NCI-H1417 (cell line): ENCODE data around the gene NHS.

Source experiments
- DNase-seq, 3 experiments: peaks; one replicate each; lab custom pipeline; 2025; lab: John Stamatoyannopoulos, UW

Gene NHS

GRCh38 chrX:17448188-17448587 is 73.2 kb downstream of the NHS start:
- DNase-seq, result no peak

- DNase-seq, result no peak
Measured at GRCh38 chrX:17449866-17450265, 74.9 kb downstream of the NHS start.

- no peak for DNase-seq
Measured at GRCh38 chrX:17453788-17454187, 78.8 kb downstream of the NHS start.

- no peak for DNase-seq
Measured at GRCh38 chrX:17456526-17456925, 81.5 kb downstream of the NHS start.

GRCh38 chrX:17459008-17459611 is 84.1 kb downstream of the NHS start:
- DNase-seq, result peak in 2 of 3 experiments; percentile 41 to 43

- DNase-seq, result no peak
Measured at GRCh38 chrX:17459661-17460060, 84.7 kb downstream of the NHS start.

- DNase-seq, result no peak
Measured at GRCh38 chrX:17462881-17463280, 87.9 kb downstream of the NHS start.

GRCh38 chrX:17464194-17464593 is 89.2 kb downstream of the NHS start:
- DNase-seq, result no peak

GRCh38 chrX:17465201-17465600 is 90.2 kb downstream of the NHS start:
- no peak for DNase-seq

- no peak for DNase-seq
Measured at GRCh38 chrX:17465802-17466201, 90.8 kb downstream of the NHS start.

- no peak for DNase-seq
Measured at GRCh38 chrX:17470136-17470535, 95.1 kb downstream of the NHS start.

GRCh38 chrX:17471121-17471520 is 96.1 kb downstream of the NHS start:
- DNase-seq, result no peak

- no peak for DNase-seq
Measured at GRCh38 chrX:17471861-17472260, 96.9 kb downstream of the NHS start.

- DNase-seq, result no peak
Measured at GRCh38 chrX:17472424-17472823, 97.4 kb downstream of the NHS start.

- no peak for DNase-seq
Measured at GRCh38 chrX:17473021-17473420, 98.0 kb downstream of the NHS start.

- no peak for DNase-seq
Measured at GRCh38 chrX:17474892-17475291, 99.9 kb downstream of the NHS start.

GRCh38 chrX:17475449-17476217 is 100.6 kb downstream of the NHS start:
- no peak for DNase-seq

- no peak for DNase-seq
Measured at GRCh38 chrX:17476411-17476810, 101.4 kb downstream of the NHS start.

- DNase-seq, result no peak
Measured at GRCh38 chrX:17481086-17481485, 106.1 kb downstream of the NHS start.

- no peak for DNase-seq
Measured at GRCh38 chrX:17484592-17484991, 109.6 kb downstream of the NHS start.

GRCh38 chrX:17485391-17485790 is 110.4 kb downstream of the NHS start:
- no peak for DNase-seq

GRCh38 chrX:17488036-17488435 is 113.0 kb downstream of the NHS start:
- DNase-seq, result no peak

- DNase-seq, result no peak
Measured at GRCh38 chrX:17494216-17494615, 119.2 kb downstream of the NHS start.

- DNase-seq, result no peak
Measured at GRCh38 chrX:17495052-17495451, 120.1 kb downstream of the NHS start.
